SK-N-SH treated with all-trans-retinoic acid at 6 μM for 48 hours (cell line): ENCODE measurements around the gene ARID1B.

Source experiments
- ARNTL ChIP-seq: fragments of 450-650 bp; formaldehyde crosslinking; IDR thresholded peaks from 2 replicates; pipeline ENCODE4 v1.5.0; 2020; ENCODE audit warnings: low read depth, mild to moderate bottlenecking, moderate library complexity, borderline replicate concordance
- GLIS3 ChIP-seq: fragments of 250-450 bp; sonication (Bioruptor Pico); IDR thresholded peaks from 2 replicates; pipeline ENCODE4 v1.5.0; 2020; ENCODE audit warnings: mild to moderate bottlenecking, moderate library complexity
- ISL1 ChIP-seq: fragments of 250-450 bp; sonication (Bioruptor Pico); IDR thresholded peaks from 2 replicates; pipeline ENCODE4 v2.1.2; 2022; ENCODE audit warnings: mild to moderate bottlenecking, moderate library complexity
- OSR1 ChIP-seq: fragments of 250-450 bp; sonication (Bioruptor Pico); IDR thresholded peaks from 2 replicates; pipeline ENCODE4 v1.8.0; 2022; ENCODE audit warnings: moderate library complexity, mild to moderate bottlenecking, inconsistent platforms
- TCF4 ChIP-seq: fragments of 250-450 bp; sonication (Bioruptor Pico); IDR thresholded peaks from 2 replicates; pipeline ENCODE4 v1.8.0; 2021; ENCODE audit warnings: mild to moderate bottlenecking, moderate library complexity, borderline replicate concordance
- ZFP3 ChIP-seq: fragments of 250-450 bp; sonication (Bioruptor Pico); IDR thresholded peaks from 2 replicates; pipeline ENCODE4 v1.5.0; 2020; ENCODE audit warnings: mild to moderate bottlenecking, moderate library complexity
- ZFP30 ChIP-seq: fragments of 450-650 bp; formaldehyde crosslinking; IDR thresholded peaks from 2 replicates; pipeline ENCODE4 v1.5.0; 2022; ENCODE audit warnings: mild to moderate bottlenecking, moderate library complexity
- ZNF70 ChIP-seq: fragments of 450-650 bp; formaldehyde crosslinking; IDR thresholded peaks from 2 replicates; pipeline ENCODE4 v1.5.0; 2020; ENCODE audit warnings: mild to moderate bottlenecking, moderate library complexity
- TF ChIP-seq, protein P1 (sequence below): fragments of 250-450 bp; sonication (Bioruptor Pico); IDR thresholded peaks from 2 replicates; pipeline ENCODE4 v1.8.0; 2020; ENCODE audit warnings: mild to moderate bottlenecking, moderate library complexity, borderline replicate concordance
- TF ChIP-seq, protein P2 (sequence below): fragments of 250-450 bp; sonication (Bioruptor Pico); IDR thresholded peaks from 2 replicates; pipeline ENCODE4 v1.5.1; 2020; ENCODE audit warnings: low read depth, mild to moderate bottlenecking, moderate library complexity
- TF ChIP-seq, protein P3 (sequence below): fragments of 250-450 bp; sonication (Bioruptor Pico); IDR thresholded peaks from 2 replicates; pipeline ENCODE4 v1.5.1; 2021; ENCODE audit warnings: mild to moderate bottlenecking, moderate library complexity
- TF ChIP-seq, protein P4 (sequence below): fragments of 250-450 bp; sonication (Bioruptor Pico); IDR thresholded peaks from 2 replicates; pipeline ENCODE4 v1.8.0; 2021; ENCODE audit warnings: low read depth, mild to moderate bottlenecking, moderate library complexity, borderline replicate concordance

DNA sequence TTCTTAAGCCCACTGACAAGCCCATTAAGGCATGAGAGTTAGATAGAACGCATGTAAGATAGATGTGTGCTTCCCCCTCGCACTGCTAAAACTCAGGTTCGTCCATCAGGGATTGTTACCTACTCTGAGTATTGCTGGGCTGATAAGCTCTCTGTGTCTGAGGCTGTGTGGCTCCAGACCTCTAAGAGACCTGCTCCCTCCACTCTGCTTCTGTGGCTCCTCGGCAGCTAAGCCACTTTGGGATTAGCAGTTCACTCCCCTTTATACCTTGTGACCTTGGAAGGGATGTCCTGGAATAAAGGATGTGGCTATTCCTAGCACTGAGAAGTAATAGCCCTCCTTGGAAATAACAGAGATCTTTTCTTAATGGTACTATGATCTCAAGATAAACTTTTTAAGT is 381.3 kb downstream of the ARID1B start:
- no peak for TF ChIP-seq ZNF70 (CRISPR knock-in tag)
- no peak for TF ChIP-seq GLIS3 (CRISPR knock-in tag)
- TF ChIP-seq, protein P1, sequence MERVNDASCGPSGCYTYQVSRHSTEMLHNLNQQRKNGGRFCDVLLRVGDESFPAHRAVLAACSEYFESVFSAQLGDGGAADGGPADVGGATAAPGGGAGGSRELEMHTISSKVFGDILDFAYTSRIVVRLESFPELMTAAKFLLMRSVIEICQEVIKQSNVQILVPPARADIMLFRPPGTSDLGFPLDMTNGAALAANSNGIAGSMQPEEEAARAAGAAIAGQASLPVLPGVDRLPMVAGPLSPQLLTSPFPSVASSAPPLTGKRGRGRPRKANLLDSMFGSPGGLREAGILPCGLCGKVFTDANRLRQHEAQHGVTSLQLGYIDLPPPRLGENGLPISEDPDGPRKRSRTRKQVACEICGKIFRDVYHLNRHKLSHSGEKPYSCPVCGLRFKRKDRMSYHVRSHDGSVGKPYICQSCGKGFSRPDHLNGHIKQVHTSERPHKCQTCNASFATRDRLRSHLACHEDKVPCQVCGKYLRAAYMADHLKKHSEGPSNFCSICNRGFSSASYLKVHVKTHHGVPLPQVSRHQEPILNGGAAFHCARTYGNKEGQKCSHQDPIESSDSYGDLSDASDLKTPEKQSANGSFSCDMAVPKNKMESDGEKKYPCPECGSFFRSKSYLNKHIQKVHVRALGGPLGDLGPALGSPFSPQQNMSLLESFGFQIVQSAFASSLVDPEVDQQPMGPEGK (CRISPR knock-in tag) = no peak
- no peak for TF ChIP-seq ZFP3 (CRISPR knock-in tag)
- no peak for TF ChIP-seq OSR1 (CRISPR knock-in tag)
- no peak for TF ChIP-seq ARNTL (CRISPR knock-in tag)
- TF ChIP-seq ZFP30 (CRISPR knock-in tag) = no peak
- TF ChIP-seq, protein P2, sequence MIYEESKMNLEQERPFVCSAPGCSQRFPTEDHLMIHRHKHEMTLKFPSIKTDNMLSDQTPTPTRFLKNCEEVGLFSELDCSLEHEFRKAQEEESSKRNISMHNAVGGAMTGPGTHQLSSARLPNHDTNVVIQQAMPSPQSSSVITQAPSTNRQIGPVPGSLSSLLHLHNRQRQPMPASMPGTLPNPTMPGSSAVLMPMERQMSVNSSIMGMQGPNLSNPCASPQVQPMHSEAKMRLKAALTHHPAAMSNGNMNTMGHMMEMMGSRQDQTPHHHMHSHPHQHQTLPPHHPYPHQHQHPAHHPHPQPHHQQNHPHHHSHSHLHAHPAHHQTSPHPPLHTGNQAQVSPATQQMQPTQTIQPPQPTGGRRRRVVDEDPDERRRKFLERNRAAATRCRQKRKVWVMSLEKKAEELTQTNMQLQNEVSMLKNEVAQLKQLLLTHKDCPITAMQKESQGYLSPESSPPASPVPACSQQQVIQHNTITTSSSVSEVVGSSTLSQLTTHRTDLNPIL (CRISPR knock-in tag) = no peak
- no peak for TF ChIP-seq TCF4 (CRISPR knock-in tag)
- TF ChIP-seq, protein P3, sequence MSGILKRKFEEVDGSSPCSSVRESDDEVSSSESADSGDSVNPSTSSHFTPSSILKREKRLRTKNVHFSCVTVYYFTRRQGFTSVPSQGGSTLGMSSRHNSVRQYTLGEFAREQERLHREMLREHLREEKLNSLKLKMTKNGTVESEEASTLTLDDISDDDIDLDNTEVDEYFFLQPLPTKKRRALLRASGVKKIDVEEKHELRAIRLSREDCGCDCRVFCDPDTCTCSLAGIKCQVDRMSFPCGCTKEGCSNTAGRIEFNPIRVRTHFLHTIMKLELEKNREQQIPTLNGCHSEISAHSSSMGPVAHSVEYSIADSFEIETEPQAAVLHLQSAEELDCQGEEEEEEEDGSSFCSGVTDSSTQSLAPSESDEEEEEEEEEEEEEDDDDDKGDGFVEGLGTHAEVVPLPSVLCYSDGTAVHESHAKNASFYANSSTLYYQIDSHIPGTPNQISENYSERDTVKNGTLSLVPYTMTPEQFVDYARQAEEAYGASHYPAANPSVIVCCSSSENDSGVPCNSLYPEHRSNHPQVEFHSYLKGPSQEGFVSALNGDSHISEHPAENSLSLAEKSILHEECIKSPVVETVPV (CRISPR knock-in tag) = no peak
- TF ChIP-seq, protein P4, sequence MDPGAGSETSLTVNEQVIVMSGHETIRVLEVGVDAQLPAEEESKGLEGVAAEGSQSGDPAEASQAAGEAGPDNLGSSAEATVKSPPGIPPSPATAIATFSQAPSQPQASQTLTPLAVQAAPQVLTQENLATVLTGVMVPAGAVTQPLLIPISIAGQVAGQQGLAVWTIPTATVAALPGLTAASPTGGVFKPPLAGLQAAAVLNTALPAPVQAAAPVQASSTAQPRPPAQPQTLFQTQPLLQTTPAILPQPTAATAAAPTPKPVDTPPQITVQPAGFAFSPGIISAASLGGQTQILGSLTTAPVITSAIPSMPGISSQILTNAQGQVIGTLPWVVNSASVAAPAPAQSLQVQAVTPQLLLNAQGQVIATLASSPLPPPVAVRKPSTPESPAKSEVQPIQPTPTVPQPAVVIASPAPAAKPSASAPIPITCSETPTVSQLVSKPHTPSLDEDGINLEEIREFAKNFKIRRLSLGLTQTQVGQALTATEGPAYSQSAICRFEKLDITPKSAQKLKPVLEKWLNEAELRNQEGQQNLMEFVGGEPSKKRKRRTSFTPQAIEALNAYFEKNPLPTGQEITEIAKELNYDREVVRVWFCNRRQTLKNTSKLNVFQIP (CRISPR knock-in tag) = no peak
- TF ChIP-seq ISL1 (CRISPR knock-in tag) = no peak
